GM12878 (cell line): ENCODE measurements around the gene PAF1. TPM values are rescaled to one million over a fixed set of nuclear protein-coding genes. Genes with fewer than 3 reads are reported as not detected.

ENCODE experiments used
- ATAC-seq: fragments of 200-7000 bp; cut with Tn5 transposase; 3 replicates; pipeline ENCODE4 v1.9.1; 2020; ENCODE audit warnings: mild to moderate bottlenecking, moderate library complexity
- BruUV-seq: library from RNA; stranded (reverse); fragments of 400-500 nt; replicated peaks from 2 replicates; lab custom pipeline; 2021; lab: Mats Ljungman, UMichigan
- CTCF ChIA-PET: fragments of 300-600 bp; sonication (Branson Sonifier 250); formaldehyde crosslinking; extraction: SDS; loops from one replicate; lab custom pipeline; 2021; ENCODE audit warnings: inconsistent platforms; lab: Yijun Ruan, JAX
- POLR2A ChIA-PET: fragments of 350-600 bp; formaldehyde crosslinking; extraction: SDS; loops from one replicate; lab custom pipeline; 2021; ENCODE audit warnings: inconsistent platforms; lab: Charles Lee
- RAD21 ChIA-PET: fragments of 300-600 bp; sonication (Branson Sonifier 250); formaldehyde crosslinking; loops from one replicate; lab custom pipeline; 2023; ENCODE audit warnings: antibody characterized with exemption; ENCODE audit not compliant: unreplicated experiment; lab: Charles Lee
- SMC1A ChIA-PET: fragments of 300-600 bp; sonication (Branson Sonifier 250); formaldehyde crosslinking; loops from one replicate; lab custom pipeline; 2023; ENCODE audit not compliant: unreplicated experiment, uncharacterized antibody; lab: Charles Lee
- DNase-seq: peaks from one replicate; pipeline ENCODE4 v3.0.0-alpha.2; 2011; ENCODE audit warnings: low read depth, low spot score
- FAIRE-seq: peaks from 3 replicates; lab custom pipeline; 2011; peaks lifted over from hg19 to GRCh38; lab: Jason Lieb, UNC
- H2AFZ ChIP-seq: 2 replicates; pipeline ENCODE4 v1.6.0; 2011; ENCODE audit warnings: low read depth, low read length, control low read depth; ENCODE audit not compliant: control insufficient read depth
- H3K27ac ChIP-seq: 2 replicates; pipeline ENCODE4 v1.5.1; 2011; ENCODE audit warnings: control low read depth; ENCODE audit not compliant: control insufficient read depth, insufficient read depth
- H3K27me3 ChIP-seq, 2 experiments: replicated peaks in 1 of 2; 2 replicates each; pipeline versions ENCODE4 v1.6.0 to v1.6.1; 2011; ENCODE audit warnings: low read length in 1 of 2; ENCODE audit not compliant: control insufficient read depth in 2 of 2, insufficient read depth in 2 of 2
- H3K36me3 ChIP-seq, 2 experiments: 2 replicates each; pipeline ENCODE4 v1.5.1; 2011; ENCODE audit warnings: low read length in 1 of 2; ENCODE audit not compliant: control insufficient read depth in 2 of 2, insufficient read depth in 2 of 2
- H3K4me1 ChIP-seq: 2 replicates; pipeline ENCODE4 v1.6.1; 2011; ENCODE audit warnings: mild to moderate bottlenecking, low read length, moderate library complexity, mixed read lengths; ENCODE audit not compliant: control insufficient read depth, insufficient read depth
- H3K4me2 ChIP-seq: 2 replicates; pipeline ENCODE4 v1.6.0; 2011; ENCODE audit warnings: control low read depth; ENCODE audit not compliant: control insufficient read depth, insufficient read depth
- H3K4me3 ChIP-seq: fragments of 200-600 bp; sonication (generic); 2 replicates; pipeline ENCODE4 v1.5.1; 2016
- H3K79me2 ChIP-seq: 2 replicates; pipeline ENCODE4 v1.6.0; 2011; ENCODE audit warnings: low read length; ENCODE audit not compliant: control insufficient read depth, insufficient read depth
- H3K9ac ChIP-seq: 2 replicates; pipeline ENCODE4 v1.8.0; 2011; ENCODE audit warnings: low read length, control low read depth, mixed read lengths; ENCODE audit not compliant: control insufficient read depth, insufficient read depth
- H3K9me3 ChIP-seq: replicated peaks from 3 replicates; pipeline ENCODE4 v1.5.1; 2011; ENCODE audit warnings: mild to moderate bottlenecking, low read length; ENCODE audit not compliant: control insufficient read depth, insufficient read depth
- H4K20me1 ChIP-seq: 2 replicates; pipeline ENCODE4 v1.6.0; 2011; ENCODE audit not compliant: control insufficient read depth, insufficient read depth
- ASH2L ChIP-seq: fragments of 300-600, 200-600 bp; sonication (generic); IDR thresholded peaks from 2 replicates; pipeline ENCODE4 v1.6.1; 2017; ENCODE audit warnings: low read depth, mild to moderate bottlenecking, borderline replicate concordance
- CEBPB ChIP-seq, 2 experiments: fragments of 150-350 bp in 1 of 2; IDR thresholded peaks; 2 replicates each; pipeline ENCODE4 v1.6.1; 2012 to 2014; ENCODE audit warnings: low read depth in 2 of 2, low read length in 2 of 2, borderline replicate concordance in 1 of 2, inconsistent platforms in 1 of 2
- CHD1 ChIP-seq: IDR thresholded peaks from 2 replicates; pipeline ENCODE4 v1.6.1; 2012; ENCODE audit warnings: low read depth, low read length, improper control_type of control experiment
- CREB1 ChIP-seq: IDR thresholded peaks from 2 replicates; pipeline ENCODE4 v1.6.1; 2012; ENCODE audit warnings: low read depth, mild to moderate bottlenecking, inconsistent platforms
- E2F8 ChIP-seq: fragments of 450-650 bp; IDR thresholded peaks from 2 replicates; pipeline ENCODE4 v1.6.1; 2018; ENCODE audit warnings: mild to moderate bottlenecking, low read depth, moderate library complexity; ENCODE audit not compliant: partially characterized antibody
- GABPA ChIP-seq: IDR thresholded peaks from 2 replicates; pipeline ENCODE4 v1.6.1; 2014; ENCODE audit warnings: antibody characterized with exemption, low read depth, mild to moderate bottlenecking, inconsistent platforms
- KAT2A ChIP-seq: conservative IDR thresholded peaks from 2 replicates; pipeline ENCODE4 v1.6.1; 2011; ENCODE audit warnings: low read depth, low read length; ENCODE audit not compliant: control insufficient read depth
- MEF2B ChIP-seq: fragments of 450-650 bp; IDR thresholded peaks from 2 replicates; pipeline ENCODE4 v1.6.1; 2018; ENCODE audit warnings: mild to moderate bottlenecking, moderate library complexity; ENCODE audit not compliant: partially characterized antibody, poor library complexity, severe bottlenecking
- POLR2AphosphoS5 ChIP-seq: IDR thresholded peaks from 2 replicates; pipeline ENCODE4 v1.6.1; 2011; ENCODE audit warnings: mild to moderate bottlenecking, low read length, inconsistent platforms
- RAD21 ChIP-seq: IDR thresholded peaks from 2 replicates; pipeline ENCODE4 v1.6.1; 2011; ENCODE audit warnings: mild to moderate bottlenecking, low read depth, low read length, moderate library complexity; ENCODE audit not compliant: insufficient read depth
- ZZZ3 ChIP-seq: IDR thresholded peaks from 2 replicates; pipeline ENCODE4 v1.6.1; 2011; ENCODE audit warnings: low read depth; ENCODE audit not compliant: control insufficient read depth, insufficient read length
- WGBS: methylation state at CpG from one replicate; pipeline ENCODE4 v1.1.6; 2016; ENCODE audit warnings: low lambda C conversion rate; ENCODE audit not compliant: insufficient replicate concordance, insufficient coverage; ENCODE audit errors: missing lambda C conversion rate; 5-methylcytosine and 5-hydroxymethylcytosine counted together
- in situ Hi-C: fragments of 300-500 bp; cut with MboI; formaldehyde crosslinking; loops from 9 replicates; pipeline ENCODE4 v1.14.3; 2018; ENCODE audit warnings: mixed read lengths
- intact Hi-C: fragments of 100-400 bp; cut with micrococcal nuclease; formaldehyde crosslinking; loops from one replicate; pipeline ENCODE4 v1.14.2; 2022; ENCODE audit not compliant: unreplicated experiment
- polyA plus RNA-seq, 11 experiments: library from polyadenylated mRNA; depleted of rRNA in 4 of 11; unstranded in 6 of 11; stranded (reverse) in 5 of 11; fragments of >200 nt; fragmentation: Nextera tagmentation in 4 of 11; fragmentation: Illumina TruSeq in 1 of 11; extraction: Ambion mirVana in 4 of 11; extraction: Trizol in 1 of 11; gene quantifications; 1 replicate in 1 of 11; 2 replicates in 10 of 11; pipeline versions ENCODE4 v1.2.1 to v1.2.3, GENCODE V29; 2011 to 2016; ENCODE audit warnings: inconsistent platforms in 2 of 11, missing spikeins in 2 of 11, low read depth in 1 of 11
- total RNA-seq, 4 experiments: library from RNA; depleted of rRNA in 3 of 4; stranded (reverse); fragments of >200 nt in 3 of 4; fragmentation: Illumina TruSeq in 1 of 4; extraction: Trizol in 1 of 4; gene quantifications; 2 replicates each; pipeline versions ENCODE4 v1.2.1 to v1.2.3, GENCODE V29; 2013 to 2021
- TF ChIP-seq, protein P1 (sequence below): IDR thresholded peaks from 2 replicates; pipeline ENCODE4 v1.6.1; 2012; ENCODE audit warnings: low read depth, low read length, improper control_type of control experiment
- TF ChIP-seq, protein P2 (sequence below): fragments of 450-650 bp; IDR thresholded peaks from 2 replicates; pipeline ENCODE4 v1.6.1; 2017; ENCODE audit warnings: mild to moderate bottlenecking

Gene PAF1
- total and polyA plus RNA-seq, 10 of the 15 experiments (the other 5 are each of a cell fraction or from before 2014, with no cell fraction given) = 1.7 to 45.8 (median 39.6) TPM

GRCh38 chr19:39386557-39386956, 4.3 kb downstream of the PAF1 start:
- FAIRE-seq = no peak
- ChIA-PET CTCF (no interaction called here), RAD21 (no interaction called here), SMC1A (interaction anchor here (0.8 kb wide), 1 partner anchor 147 kb away, joined by 3 read pairs; no protein-coding TSS in a partner anchor), POLR2A (no interaction called here)
- no peak for ATAC-seq
- no peak overlapping the region for H2AFZ ChIP-seq
- no peak overlapping the region for H3K4me3 ChIP-seq
- no peaks in the 10 kb centered on the region for H4K20me1 ChIP-seq
- 97% methylated on average over 7 of the region's 7 CpGs for WGBS
- in situ Hi-C loops = no loop called here
- H3K27me3 ChIP-seq = no peaks in the 10 kb centered on the region
- no TSS peak for BruUV-seq
- no peak overlapping the region for H3K27ac ChIP-seq
- intact Hi-C loops = no loop called here
- peaks cover 5 to 21% of the 10 kb centered on the region in 2 experiments for H3K36me3 ChIP-seq
- H3K4me2 ChIP-seq = no peak overlapping the region
- H3K9ac ChIP-seq = no peak overlapping the region
- peaks cover 7% of the 10 kb centered on the region for H3K4me1 ChIP-seq
- H3K79me2 ChIP-seq = peaks cover 16% of the 10 kb centered on the region
- DNase-seq = no peak
- TF ChIP-seq KAT2A (no peak), POLR2AphosphoS5 (no peak), ZZZ3 (no peak), MEF2B (no peak), E2F8 (no peak), CREB1 (no peak), CHD1 (no peak), RAD21 (no peak), GABPA (no peak), CEBPB (IDR thresholded peaks at IDR 0.05; ENCODE audit: borderline replicate concordance in 1 of 2, low read depth in 2 of 2, low read length in 2 of 2) (no peak), ASH2L (no peak)
- TF ChIP-seq, protein P1, sequence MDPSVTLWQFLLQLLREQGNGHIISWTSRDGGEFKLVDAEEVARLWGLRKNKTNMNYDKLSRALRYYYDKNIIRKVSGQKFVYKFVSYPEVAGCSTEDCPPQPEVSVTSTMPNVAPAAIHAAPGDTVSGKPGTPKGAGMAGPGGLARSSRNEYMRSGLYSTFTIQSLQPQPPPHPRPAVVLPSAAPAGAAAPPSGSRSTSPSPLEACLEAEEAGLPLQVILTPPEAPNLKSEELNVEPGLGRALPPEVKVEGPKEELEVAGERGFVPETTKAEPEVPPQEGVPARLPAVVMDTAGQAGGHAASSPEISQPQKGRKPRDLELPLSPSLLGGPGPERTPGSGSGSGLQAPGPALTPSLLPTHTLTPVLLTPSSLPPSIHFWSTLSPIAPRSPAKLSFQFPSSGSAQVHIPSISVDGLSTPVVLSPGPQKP = no peak
- TF ChIP-seq, protein P2, sequence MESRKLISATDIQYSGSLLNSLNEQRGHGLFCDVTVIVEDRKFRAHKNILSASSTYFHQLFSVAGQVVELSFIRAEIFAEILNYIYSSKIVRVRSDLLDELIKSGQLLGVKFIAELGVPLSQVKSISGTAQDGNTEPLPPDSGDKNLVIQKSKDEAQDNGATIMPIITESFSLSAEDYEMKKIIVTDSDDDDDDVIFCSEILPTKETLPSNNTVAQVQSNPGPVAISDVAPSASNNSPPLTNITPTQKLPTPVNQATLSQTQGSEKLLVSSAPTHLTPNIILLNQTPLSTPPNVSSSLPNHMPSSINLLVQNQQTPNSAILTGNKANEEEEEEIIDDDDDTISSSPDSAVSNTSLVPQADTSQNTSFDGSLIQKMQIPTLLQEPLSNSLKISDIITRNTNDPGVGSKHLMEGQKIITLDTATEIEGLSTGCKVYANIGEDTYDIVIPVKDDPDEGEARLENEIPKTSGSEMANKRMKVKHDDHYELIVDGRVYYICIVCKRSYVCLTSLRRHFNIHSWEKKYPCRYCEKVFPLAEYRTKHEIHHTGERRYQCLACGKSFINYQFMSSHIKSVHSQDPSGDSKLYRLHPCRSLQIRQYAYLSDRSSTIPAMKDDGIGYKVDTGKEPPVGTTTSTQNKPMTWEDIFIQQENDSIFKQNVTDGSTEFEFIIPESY = no peak
- TF ChIP-seq, all 136 proteins: peak for 0
- no peaks in the 10 kb centered on the region for H3K9me3 ChIP-seq
